HL-60 (cell line): ENCODE measurements around the gene AKTIP.

Source experiments
- GABPA ChIP-seq: IDR thresholded peaks from 2 replicates; pipeline ENCODE4 v1.6.1; 2012; ENCODE audit warnings: low read depth
- POLR2AphosphoS5 ChIP-seq: IDR thresholded peaks from 2 replicates; pipeline ENCODE4 v1.6.1; 2012; ENCODE audit warnings: low read depth
- SPI1 ChIP-seq: IDR thresholded peaks from 2 replicates; pipeline ENCODE4 v1.6.1; 2012; ENCODE audit warnings: low read depth, mild to moderate bottlenecking, borderline replicate concordance
- TF ChIP-seq, protein P1 (sequence below): IDR thresholded peaks from one replicate; pipeline ENCODE4 v1.5.1; 2011; ENCODE audit warnings: low read length, control low read depth, inconsistent platforms; ENCODE audit not compliant: insufficient read depth
- TF ChIP-seq, protein P2 (sequence below): IDR thresholded peaks from 2 replicates; pipeline ENCODE4 v1.6.1; 2012; ENCODE audit warnings: low read depth; ENCODE audit not compliant: insufficient replicate concordance

DNA sequence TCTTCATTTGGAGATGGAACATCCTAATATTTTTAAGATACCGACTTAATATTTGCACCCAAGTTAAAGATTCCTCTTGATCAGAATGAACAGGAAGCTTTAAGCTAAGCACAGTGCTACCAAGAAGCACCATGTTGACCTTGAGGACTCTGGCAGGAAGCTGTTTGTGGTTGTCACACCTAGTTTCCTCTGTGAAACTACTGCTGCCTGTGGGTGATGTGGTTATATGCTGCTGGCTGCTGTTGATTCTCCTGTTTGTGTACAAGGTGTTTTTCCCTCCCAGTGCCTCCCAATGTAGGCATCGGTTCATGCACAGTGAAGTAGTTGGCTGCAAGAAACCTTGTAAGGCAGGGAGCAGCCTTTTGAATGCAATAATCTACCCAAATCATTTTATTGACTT, 45.3 kb downstream of the AKTIP start:
- TF ChIP-seq, protein P1, sequence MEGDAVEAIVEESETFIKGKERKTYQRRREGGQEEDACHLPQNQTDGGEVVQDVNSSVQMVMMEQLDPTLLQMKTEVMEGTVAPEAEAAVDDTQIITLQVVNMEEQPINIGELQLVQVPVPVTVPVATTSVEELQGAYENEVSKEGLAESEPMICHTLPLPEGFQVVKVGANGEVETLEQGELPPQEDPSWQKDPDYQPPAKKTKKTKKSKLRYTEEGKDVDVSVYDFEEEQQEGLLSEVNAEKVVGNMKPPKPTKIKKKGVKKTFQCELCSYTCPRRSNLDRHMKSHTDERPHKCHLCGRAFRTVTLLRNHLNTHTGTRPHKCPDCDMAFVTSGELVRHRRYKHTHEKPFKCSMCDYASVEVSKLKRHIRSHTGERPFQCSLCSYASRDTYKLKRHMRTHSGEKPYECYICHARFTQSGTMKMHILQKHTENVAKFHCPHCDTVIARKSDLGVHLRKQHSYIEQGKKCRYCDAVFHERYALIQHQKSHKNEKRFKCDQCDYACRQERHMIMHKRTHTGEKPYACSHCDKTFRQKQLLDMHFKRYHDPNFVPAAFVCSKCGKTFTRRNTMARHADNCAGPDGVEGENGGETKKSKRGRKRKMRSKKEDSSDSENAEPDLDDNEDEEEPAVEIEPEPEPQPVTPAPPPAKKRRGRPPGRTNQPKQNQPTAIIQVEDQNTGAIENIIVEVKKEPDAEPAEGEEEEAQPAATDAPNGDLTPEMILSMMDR: no peak
- TF ChIP-seq GABPA: no peak
- TF ChIP-seq POLR2AphosphoS5: peak; percentile 50; the same call in 1 of the 2 replicates
- TF ChIP-seq, protein P2, sequence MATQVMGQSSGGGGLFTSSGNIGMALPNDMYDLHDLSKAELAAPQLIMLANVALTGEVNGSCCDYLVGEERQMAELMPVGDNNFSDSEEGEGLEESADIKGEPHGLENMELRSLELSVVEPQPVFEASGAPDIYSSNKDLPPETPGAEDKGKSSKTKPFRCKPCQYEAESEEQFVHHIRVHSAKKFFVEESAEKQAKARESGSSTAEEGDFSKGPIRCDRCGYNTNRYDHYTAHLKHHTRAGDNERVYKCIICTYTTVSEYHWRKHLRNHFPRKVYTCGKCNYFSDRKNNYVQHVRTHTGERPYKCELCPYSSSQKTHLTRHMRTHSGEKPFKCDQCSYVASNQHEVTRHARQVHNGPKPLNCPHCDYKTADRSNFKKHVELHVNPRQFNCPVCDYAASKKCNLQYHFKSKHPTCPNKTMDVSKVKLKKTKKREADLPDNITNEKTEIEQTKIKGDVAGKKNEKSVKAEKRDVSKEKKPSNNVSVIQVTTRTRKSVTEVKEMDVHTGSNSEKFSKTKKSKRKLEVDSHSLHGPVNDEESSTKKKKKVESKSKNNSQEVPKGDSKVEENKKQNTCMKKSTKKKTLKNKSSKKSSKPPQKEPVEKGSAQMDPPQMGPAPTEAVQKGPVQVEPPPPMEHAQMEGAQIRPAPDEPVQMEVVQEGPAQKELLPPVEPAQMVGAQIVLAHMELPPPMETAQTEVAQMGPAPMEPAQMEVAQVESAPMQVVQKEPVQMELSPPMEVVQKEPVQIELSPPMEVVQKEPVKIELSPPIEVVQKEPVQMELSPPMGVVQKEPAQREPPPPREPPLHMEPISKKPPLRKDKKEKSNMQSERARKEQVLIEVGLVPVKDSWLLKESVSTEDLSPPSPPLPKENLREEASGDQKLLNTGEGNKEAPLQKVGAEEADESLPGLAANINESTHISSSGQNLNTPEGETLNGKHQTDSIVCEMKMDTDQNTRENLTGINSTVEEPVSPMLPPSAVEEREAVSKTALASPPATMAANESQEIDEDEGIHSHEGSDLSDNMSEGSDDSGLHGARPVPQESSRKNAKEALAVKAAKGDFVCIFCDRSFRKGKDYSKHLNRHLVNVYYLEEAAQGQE: no peak
- no peak for TF ChIP-seq SPI1
